Lower leg skin (tissue), 3 donors: ENCODE data around the gene RIPOR2.

Experiments used
- CTCF ChIP-seq, 3 donors: fragments of 450-650 bp; IDR thresholded peaks; one replicate each; pipeline ENCODE4 v1.5.1; 2016; ENCODE audit warnings: antibody characterized with exemption in 3 of 3, mild to moderate bottlenecking in 3 of 3, moderate library complexity in 2 of 3
- POLR2A ChIP-seq, 2 donors: fragments of 450-650 bp; IDR thresholded peaks; one replicate each; pipeline ENCODE4 v1.6.1; 2016 to 2017; ENCODE audit warnings: antibody characterized with exemption in 2 of 2, mild to moderate bottlenecking in 1 of 2, moderate library complexity in 1 of 2

- TF ChIP-seq CTCF (IDR thresholded peaks at IDR 0.05) (no peak), POLR2A (IDR thresholded peaks at IDR 0.05) (no peak)
Observed at GRCh38 chr6:24897186-24897585, 38.6 kb downstream of the RIPOR2 start.
